GM19468 (cell line): Measurements from ENCODE around the gene RASSF8.

Experiments used
- ATAC-seq: cut with Tn5 transposase; IDR thresholded peaks from one replicate; pipeline ENCODE4 v1.9.1; 2021; ENCODE audit warnings: mild to moderate bottlenecking, moderate library complexity, moderate number of reproducible peaks; ENCODE audit not compliant: unreplicated experiment; ENCODE audit errors: extremely low read depth

The RASSF8 gene

GRCh38 chr12:26022043-26022442 lies 63.6 kb downstream of the RASSF8 start:
- ATAC-seq, result no peak

- ATAC-seq, result no peak
These were observed 68.2 kb downstream of the RASSF8 start for GRCh38 chr12:26026713-26027112.

- no peak for ATAC-seq
These were observed 68.9 kb downstream of the RASSF8 start for GRCh38 chr12:26027401-26027800.

- no peak for ATAC-seq
These were observed 70.7 kb downstream of the RASSF8 start for GRCh38 chr12:26028953-26029735.

GRCh38 chr12:26029736-26030022 lies 71.2 kb downstream of the RASSF8 start:
- no peak for ATAC-seq

- no peak for ATAC-seq
These were observed 71.9 kb downstream of the RASSF8 start for GRCh38 chr12:26030371-26030770.

GRCh38 chr12:26031318-26031717 lies 72.8 kb downstream of the RASSF8 start:
- ATAC-seq, result no peak

- no peak for ATAC-seq
These were observed 73.3 kb downstream of the RASSF8 start for GRCh38 chr12:26031827-26032226.

GRCh38 chr12:26032290-26032689 lies 73.8 kb downstream of the RASSF8 start:
- ATAC-seq, result no peak

GRCh38 chr12:26032719-26033241 lies 74.3 kb downstream of the RASSF8 start:
- no peak for ATAC-seq

GRCh38 chr12:26034371-26035142 lies 76.1 kb downstream of the RASSF8 start:
- no peak for ATAC-seq

- no peak for ATAC-seq
These were observed 78.4 kb downstream of the RASSF8 start for GRCh38 chr12:26036877-26037276.

GRCh38 chr12:26037615-26038220 lies 79.2 kb downstream of the RASSF8 start:
- ATAC-seq, result no peak

- ATAC-seq, result no peak
These were observed 84.2 kb downstream of the RASSF8 start for GRCh38 chr12:26042645-26043044.

- no peak for ATAC-seq
These were observed 84.9 kb downstream of the RASSF8 start for GRCh38 chr12:26043135-26044006.

GRCh38 chr12:26044007-26044394 lies 85.5 kb downstream of the RASSF8 start:
- no peak for ATAC-seq

GRCh38 chr12:26044592-26044991 lies 86.1 kb downstream of the RASSF8 start:
- no peak for ATAC-seq

- no peak for ATAC-seq
These were observed 87.7 kb downstream of the RASSF8 start for GRCh38 chr12:26046203-26046602.

GRCh38 chr12:26046906-26047305 lies 88.4 kb downstream of the RASSF8 start:
- no peak for ATAC-seq
